ENCODE data around the gene STAT4.

The STAT4 gene

DNA sequence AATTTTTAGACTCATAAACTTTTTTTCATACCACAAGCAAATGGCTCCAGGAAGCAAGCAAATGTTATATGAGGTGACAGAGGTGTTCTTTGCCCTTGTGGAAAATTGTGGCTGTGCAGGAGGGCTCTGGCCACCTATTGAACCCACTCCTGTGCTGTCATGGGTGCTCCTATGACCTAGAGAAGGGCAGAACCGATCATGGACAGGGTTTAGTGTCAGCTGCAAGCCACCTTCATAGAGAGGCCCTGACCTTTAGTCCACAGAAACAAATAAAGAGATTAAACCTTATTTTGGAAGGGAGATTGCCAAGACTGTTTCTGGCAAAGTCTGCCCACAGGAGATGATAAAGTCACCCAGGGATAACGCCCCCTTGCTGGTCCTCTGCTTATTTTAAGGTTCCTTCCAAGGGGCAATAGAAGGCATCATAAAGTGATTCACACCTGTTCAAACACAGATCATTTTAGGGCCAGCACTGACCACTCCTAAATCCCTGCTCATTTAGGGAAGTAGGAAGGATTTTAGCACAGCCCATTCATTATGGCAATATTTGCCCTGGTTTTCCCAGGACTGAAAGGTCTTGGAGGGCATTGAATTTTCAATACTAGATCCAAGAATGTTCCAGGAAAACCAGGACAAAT lies 26.1 kb upstream of the STAT4 start:
- no peak overlapping the region for H3K4me3 ChIP-seq (ENCODE audit: low read depth, low read length)

DNA sequence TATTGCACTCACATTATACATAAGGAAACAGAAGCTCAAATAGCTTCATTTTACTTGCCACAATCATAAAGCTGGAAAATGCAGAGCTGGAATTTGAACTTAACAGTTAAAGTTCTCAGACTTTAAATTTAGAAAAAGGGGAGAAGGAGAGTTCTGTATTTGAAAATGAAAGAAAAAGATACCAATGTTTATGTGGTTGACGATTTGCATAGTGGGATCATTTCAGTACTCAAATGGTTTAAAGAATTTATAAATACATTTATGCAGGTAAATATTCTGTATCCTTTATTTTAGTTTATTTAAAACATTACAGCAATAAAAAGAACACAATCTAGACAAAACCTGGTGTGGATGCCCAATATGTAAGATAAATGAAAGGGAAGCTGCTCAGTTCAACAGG lies 25.5 kb upstream of the STAT4 start:
- H3K4me3 ChIP-seq (ENCODE audit: low read depth, low read length) = no peak overlapping the region

GRCh38 chr2:191174442-191174841 lies 23.6 kb upstream of the STAT4 start:
- no peak overlapping the region for H3K4me3 ChIP-seq (ENCODE audit: low read depth, low read length)

- no peak overlapping the region for H3K4me3 ChIP-seq (ENCODE audit: low read depth, low read length)
These were observed 22.4 kb upstream of the STAT4 start for GRCh38 chr2:191173206-191173605.

- no peak overlapping the region for H3K4me3 ChIP-seq (ENCODE audit: low read depth, low read length)
These were observed 21.0 kb upstream of the STAT4 start for GRCh38 chr2:191171708-191172355.

GRCh38 chr2:191171286-191171685 lies 20.5 kb upstream of the STAT4 start:
- no peak overlapping the region for H3K4me3 ChIP-seq (ENCODE audit: low read depth, low read length)

- H3K4me3 ChIP-seq (ENCODE audit: low read depth, low read length) = no peak overlapping the region
These were observed 20.0 kb upstream of the STAT4 start for GRCh38 chr2:191170773-191171172.

- H3K4me3 ChIP-seq (ENCODE audit: low read depth, low read length) = no peak overlapping the region
These were observed 19.5 kb upstream of the STAT4 start for GRCh38 chr2:191170301-191170636.

- no peak overlapping the region for H3K4me3 ChIP-seq (ENCODE audit: low read depth, low read length)
These were observed 18.9 kb upstream of the STAT4 start for GRCh38 chr2:191169456-191170300.

DNA sequence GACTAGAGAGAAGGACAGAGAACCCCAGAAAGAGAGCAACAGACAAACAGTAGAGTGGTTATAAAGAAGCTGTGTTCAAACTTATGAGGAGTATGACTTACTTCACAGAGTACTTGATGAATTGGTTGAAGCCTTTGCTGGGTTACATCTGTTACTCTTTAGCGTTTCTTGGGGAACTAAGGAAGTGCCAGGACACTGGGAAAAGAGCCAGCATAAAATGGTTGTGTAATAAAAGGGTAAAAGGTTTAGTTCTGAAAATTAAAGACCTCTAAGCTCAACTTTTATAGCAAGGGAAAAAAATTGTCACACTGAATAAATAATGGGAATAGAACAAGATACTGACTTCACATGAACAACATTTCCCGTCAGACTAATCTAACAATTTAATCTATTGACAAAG lies 17.0 kb upstream of the STAT4 start:
- no peak overlapping the region for H3K4me3 ChIP-seq (ENCODE audit: low read depth, low read length)

GRCh38 chr2:191166756-191167445 lies 16.1 kb upstream of the STAT4 start:
- no peak overlapping the region for H3K4me3 ChIP-seq (ENCODE audit: low read depth, low read length)

- H3K4me3 ChIP-seq (ENCODE audit: low read depth, low read length) = no peak overlapping the region
These were observed 15.4 kb upstream of the STAT4 start for GRCh38 chr2:191166111-191166755.

DNA sequence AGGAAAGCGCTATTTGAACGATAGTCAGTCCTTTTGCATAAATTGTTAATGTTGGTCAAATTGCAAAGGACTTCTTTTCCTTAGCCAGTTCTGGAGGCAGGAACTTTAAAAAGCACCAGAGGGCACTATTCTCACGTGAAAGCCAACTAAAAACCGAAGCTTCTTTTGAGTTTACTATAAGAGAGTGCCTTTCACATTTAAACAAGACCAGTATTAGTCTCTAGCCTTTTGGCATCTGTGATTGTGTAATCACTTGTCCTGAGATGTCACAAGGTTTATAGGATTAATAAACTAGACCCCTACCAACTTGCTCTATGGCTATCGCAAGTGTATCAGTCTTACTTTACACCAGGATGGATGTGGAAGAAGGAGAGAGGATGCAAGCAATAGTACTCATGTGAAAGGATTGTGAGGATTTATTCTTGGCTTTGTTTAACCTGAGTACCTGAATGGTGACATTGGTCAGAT lies 14.4 kb upstream of the STAT4 start:
- no peak overlapping the region for H3K4me3 ChIP-seq (ENCODE audit: low read depth, low read length)

DNA sequence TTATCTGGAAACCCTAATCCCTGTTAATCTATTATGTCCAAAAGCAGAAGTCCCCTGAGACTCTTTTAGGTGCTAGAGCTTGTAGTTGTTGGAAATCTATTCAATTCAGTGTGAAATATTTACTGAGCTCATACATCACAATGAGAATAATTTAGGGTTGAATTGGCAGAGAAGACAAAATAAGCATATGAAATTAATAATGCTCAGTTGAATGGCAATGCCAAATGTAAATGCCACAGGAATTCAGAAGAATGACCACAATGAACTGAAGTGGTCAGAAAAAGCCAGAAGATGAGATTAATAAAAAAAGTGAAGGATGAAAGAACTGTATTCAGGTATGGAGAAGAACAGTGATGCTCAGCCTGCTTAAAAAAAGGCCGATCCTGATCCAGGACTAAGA lies 8.0 kb upstream of the STAT4 start:
- no peak overlapping the region for H3K4me3 ChIP-seq (ENCODE audit: low read depth, low read length)

DNA sequence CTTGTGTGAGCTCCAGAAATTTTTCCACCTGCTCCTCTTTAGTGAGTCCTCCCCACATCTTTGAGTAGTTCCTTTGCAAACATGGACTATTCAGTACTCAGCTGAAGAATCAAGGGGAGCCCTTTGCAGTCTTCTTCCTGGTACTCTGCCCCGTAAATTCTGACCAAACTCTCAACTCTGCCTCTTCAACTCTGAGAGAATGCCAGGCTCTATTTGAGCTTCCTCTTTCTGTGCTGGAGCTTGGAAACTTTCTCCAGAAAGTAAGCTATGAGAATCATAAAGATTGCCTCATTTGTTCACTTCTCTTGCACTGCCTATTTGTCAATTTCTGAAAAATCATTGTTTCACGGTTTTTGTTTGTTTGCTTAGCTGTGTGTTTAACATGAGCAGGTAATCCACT lies 7.4 kb upstream of the STAT4 start:
- no peak overlapping the region for H3K4me3 ChIP-seq (ENCODE audit: low read depth, low read length)

- no peak overlapping the region for H3K4me3 ChIP-seq (ENCODE audit: low read depth, low read length)
These were observed 4.8 kb upstream of the STAT4 start for GRCh38 chr2:191155608-191156071.

DNA sequence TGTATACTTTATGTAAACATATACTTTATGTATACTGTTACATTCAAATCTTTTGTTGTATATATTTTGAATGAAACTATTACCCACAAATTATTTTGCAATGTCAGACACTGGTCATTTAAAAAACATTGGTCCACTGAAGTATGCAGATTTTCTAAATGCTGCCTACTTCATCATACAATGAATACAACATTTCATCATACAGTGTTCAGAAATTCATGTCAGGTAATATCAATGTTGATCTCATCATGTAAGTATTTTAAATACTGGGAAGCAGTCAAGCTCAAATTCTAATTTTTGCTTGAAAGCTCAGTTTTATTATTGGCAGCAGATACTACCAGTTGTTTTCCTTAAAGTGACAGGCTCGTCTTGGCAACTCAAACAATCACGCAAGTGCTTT lies 2.9 kb upstream of the STAT4 start:
- H3K4me3 ChIP-seq (ENCODE audit: low read depth, low read length) = no peak overlapping the region

GRCh38 chr2:191152482-191153240 lies 1.9 kb upstream of the STAT4 start:
- H3K4me3 ChIP-seq (ENCODE audit: low read depth, low read length) = no peak overlapping the region

DNA sequence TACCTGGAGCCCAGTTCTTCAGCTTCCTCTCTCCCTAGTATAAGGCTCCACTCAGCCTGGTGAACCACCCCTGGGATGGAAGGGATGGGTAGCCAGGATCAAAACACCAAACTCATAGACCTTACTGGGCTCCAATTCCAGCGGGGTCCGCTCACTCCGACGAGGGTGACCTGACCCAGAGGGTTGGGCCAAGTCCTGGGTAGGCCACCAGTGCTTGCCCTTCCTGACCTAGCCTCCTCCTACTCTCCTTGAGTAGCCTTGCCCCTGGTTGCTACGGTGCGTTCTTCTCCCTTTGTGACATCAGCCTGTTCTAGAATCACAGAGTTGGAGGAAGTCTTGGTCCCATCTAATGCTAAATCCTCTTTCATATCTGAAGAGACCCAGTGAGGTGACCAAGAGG lies 537 bp upstream of the STAT4 start:
- H3K4me3 ChIP-seq (ENCODE audit: low read depth, low read length) = peak overlapping the region; percentile 68

DNA sequence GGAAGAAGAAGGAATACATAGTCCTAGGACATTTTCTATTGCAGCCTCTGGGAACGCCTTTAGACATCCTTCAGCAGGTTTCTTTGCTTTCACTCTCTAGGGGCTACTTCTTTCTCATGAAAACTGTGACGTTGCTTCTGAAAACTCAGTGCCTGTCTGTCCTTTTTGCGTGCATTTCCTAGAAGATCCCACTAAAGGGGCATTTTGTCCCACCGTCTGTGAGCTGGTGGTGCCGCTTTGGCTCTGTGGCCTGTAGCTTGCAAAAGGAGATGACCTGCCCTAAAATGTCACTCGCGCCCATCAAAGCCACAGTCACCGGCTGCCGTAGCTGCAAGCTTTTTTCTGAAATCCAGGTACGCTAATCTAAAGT lies 579 bp downstream of the STAT4 start:
- H3K4me3 ChIP-seq (ENCODE audit: low read depth, low read length) = peak overlapping the region; percentile 68
